ENCODE results near the gene TNRC6C. TPM values are rescaled to one million over a fixed set of nuclear protein-coding genes. Genes with fewer than 3 reads are reported as not detected.

TNRC6C gene
- total and polyA plus RNA-seq, 2 of the 13 experiments (the other 11 are each of a cell fraction or from before 2014, with no cell fraction given), result 0.66 to 4.9 TPM

GRCh38 chr17:78128551-78129350, 170.2 kb downstream of the TNRC6C start, which contains the start of gene TMC6 (continued):
- 0 out of 2 replicates have a peak, but pooled peaks have one; percentile 18 for TF ChIP-seq FOXC1 (CRISPR knock-in tag; IDR thresholded peaks at IDR 0.05; ENCODE audit: borderline replicate concordance)
- TF ChIP-seq HDAC2 (CRISPR knock-in tag; IDR thresholded peaks at IDR 0.05), result no peak; the same call in 1 of the 2 replicates
- no peak; the same call in 1 of the 2 replicates for TF ChIP-seq NR0B2 (CRISPR knock-in tag; IDR thresholded peaks at IDR 0.05)
- peak; percentile 43; the same call in 1 of the 2 replicates for TF ChIP-seq ZNF331 (CRISPR knock-in tag; IDR thresholded peaks at IDR 0.05)
- no peak; the same call in none of the 2 replicates for TF ChIP-seq ZMYM4 (CRISPR knock-in tag; IDR thresholded peaks at IDR 0.05)
- TF ChIP-seq ZNF350 (CRISPR knock-in tag; IDR thresholded peaks at IDR 0.05; ENCODE audit: borderline replicate concordance, low read depth), result peak; percentile 11; the same call in 1 of the 2 replicates
- no peak for TF ChIP-seq PAF1 (CRISPR knock-in tag; IDR thresholded peaks at IDR 0.05)
- TF ChIP-seq RFX3 (CRISPR knock-in tag; IDR thresholded peaks at IDR 0.05), result no peak
- TF ChIP-seq CHD2 (IDR thresholded peaks at IDR 0.05; ENCODE audit: low read depth, low read length), result no peak
- TF ChIP-seq, protein P1, sequence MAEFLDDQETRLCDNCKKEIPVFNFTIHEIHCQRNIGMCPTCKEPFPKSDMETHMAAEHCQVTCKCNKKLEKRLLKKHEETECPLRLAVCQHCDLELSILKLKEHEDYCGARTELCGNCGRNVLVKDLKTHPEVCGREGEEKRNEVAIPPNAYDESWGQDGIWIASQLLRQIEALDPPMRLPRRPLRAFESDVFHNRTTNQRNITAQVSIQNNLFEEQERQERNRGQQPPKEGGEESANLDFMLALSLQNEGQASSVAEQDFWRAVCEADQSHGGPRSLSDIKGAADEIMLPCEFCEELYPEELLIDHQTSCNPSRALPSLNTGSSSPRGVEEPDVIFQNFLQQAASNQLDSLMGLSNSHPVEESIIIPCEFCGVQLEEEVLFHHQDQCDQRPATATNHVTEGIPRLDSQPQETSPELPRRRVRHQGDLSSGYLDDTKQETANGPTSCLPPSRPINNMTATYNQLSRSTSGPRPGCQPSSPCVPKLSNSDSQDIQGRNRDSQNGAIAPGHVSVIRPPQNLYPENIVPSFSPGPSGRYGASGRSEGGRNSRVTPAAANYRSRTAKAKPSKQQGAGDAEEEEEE (CRISPR knock-in tag; IDR thresholded peaks at IDR 0.05; ENCODE audit: borderline replicate concordance), result no peak
- no peak; the same call in 1 of the 2 replicates for TF ChIP-seq ZNF430 (CRISPR knock-in tag; IDR thresholded peaks at IDR 0.05)
- 0 out of 2 replicates have a peak, but pooled peaks have one; percentile 73 for TF ChIP-seq EED (CRISPR knock-in tag; IDR thresholded peaks at IDR 0.05)
- TF ChIP-seq, protein P2, sequence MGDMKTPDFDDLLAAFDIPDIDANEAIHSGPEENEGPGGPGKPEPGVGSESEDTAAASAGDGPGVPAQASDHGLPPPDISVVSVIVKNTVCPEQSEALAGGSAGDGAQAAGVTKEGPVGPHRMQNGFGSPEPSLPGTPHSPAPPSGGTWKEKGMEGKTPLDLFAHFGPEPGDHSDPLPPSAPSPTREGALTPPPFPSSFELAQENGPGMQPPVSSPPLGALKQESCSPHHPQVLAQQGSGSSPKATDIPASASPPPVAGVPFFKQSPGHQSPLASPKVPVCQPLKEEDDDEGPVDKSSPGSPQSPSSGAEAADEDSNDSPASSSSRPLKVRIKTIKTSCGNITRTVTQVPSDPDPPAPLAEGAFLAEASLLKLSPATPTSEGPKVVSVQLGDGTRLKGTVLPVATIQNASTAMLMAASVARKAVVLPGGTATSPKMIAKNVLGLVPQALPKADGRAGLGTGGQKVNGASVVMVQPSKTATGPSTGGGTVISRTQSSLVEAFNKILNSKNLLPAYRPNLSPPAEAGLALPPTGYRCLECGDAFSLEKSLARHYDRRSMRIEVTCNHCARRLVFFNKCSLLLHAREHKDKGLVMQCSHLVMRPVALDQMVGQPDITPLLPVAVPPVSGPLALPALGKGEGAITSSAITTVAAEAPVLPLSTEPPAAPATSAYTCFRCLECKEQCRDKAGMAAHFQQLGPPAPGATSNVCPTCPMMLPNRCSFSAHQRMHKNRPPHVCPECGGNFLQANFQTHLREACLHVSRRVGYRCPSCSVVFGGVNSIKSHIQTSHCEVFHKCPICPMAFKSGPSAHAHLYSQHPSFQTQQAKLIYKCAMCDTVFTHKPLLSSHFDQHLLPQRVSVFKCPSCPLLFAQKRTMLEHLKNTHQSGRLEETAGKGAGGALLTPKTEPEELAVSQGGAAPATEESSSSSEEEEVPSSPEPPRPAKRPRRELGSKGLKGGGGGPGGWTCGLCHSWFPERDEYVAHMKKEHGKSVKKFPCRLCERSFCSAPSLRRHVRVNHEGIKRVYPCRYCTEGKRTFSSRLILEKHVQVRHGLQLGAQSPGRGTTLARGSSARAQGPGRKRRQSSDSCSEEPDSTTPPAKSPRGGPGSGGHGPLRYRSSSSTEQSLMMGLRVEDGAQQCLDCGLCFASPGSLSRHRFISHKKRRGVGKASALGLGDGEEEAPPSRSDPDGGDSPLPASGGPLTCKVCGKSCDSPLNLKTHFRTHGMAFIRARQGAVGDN (CRISPR knock-in tag; IDR thresholded peaks at IDR 0.05), result peak; percentile 56
- TF ChIP-seq, protein P3, sequence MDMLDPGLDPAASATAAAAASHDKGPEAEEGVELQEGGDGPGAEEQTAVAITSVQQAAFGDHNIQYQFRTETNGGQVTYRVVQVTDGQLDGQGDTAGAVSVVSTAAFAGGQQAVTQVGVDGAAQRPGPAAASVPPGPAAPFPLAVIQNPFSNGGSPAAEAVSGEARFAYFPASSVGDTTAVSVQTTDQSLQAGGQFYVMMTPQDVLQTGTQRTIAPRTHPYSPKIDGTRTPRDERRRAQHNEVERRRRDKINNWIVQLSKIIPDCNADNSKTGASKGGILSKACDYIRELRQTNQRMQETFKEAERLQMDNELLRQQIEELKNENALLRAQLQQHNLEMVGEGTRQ (IDR thresholded peaks at IDR 0.05; ENCODE audit: low read depth, low read length), result peak; percentile 83
- TF ChIP-seq, protein P3 (CRISPR knock-in tag; IDR thresholded peaks at IDR 0.05; ENCODE audit: borderline replicate concordance), result peak; percentile 66; the same call in 1 of the 2 replicates
- 0 out of 2 replicates have a peak, but pooled peaks have one; percentile 26 for TF ChIP-seq ZNF639 (CRISPR knock-in tag; conservative IDR thresholded peaks at IDR 0.05)
- no peak for TF ChIP-seq FLYWCH1 (CRISPR knock-in tag; IDR thresholded peaks at IDR 0.05)
